Stimulated activated naive CD8-positive, alpha-beta T cell treated with anti-CD3 and anti-CD28 coated beads, Interleukin-15, Interleukin-2, amounts not matched to agents 100 U/mL and 50 U/mL, for 24 hours (primary cell): ENCODE data around the gene ZNF91.
"Not testable (repeated sequence)": the region's sequence is repeated elsewhere in the genome, so short reads cannot be mapped to it uniquely, and the experiment has no call there.

ENCODE experiments used
- ATAC-seq: fragments of 150-1000 bp; cut with Tn5 transposase; one replicate; pipeline ENCODE4 v1.10.0; 2021
- DNase-seq: peaks from one replicate; pipeline ENCODE4 v3.0.0; 2021

The ZNF91 gene

DNA sequence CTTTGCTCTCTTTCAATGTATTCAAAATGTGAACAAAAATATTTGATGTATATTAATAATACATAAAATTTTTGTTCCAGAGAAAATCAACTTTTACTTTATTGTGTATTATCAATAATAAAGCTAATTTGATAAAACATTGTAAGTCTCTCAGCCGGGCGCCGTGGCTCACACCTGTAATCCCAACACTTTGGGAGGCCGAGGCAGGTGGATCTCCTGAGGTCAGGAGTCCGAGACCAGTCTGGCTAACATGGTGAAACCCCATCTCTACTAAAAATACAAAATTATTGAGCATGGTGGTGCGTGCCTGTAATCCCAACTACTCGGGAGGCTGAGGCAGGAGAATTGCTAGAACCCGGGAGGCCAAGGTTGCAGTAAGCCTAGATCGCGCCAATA, 449 bp upstream of the ZNF91 start:
- not testable (repeated sequence) for ATAC-seq, DNase-seq

DNA sequence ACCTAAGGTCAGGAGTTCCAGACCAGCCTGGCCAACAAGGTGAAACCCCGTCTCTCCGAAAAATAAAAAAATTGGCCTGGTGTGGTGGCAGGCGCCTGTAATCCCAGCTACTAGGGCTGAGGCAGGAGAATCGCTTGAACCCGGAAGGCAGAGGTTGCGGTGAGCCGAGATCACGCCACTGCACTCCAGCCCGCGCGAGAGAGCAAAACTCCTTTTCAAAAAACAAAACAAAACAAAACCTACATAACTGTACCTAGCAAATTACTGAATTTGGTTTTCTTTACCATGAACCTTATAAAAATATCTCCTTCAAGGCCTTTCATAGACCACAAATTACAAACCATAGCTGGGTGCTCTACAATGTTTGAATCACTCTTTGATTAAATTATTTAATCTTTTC, 760 bp downstream of the ZNF91 start:
- peak; percentile 47 for DNase-seq
- no peak for ATAC-seq

DNA sequence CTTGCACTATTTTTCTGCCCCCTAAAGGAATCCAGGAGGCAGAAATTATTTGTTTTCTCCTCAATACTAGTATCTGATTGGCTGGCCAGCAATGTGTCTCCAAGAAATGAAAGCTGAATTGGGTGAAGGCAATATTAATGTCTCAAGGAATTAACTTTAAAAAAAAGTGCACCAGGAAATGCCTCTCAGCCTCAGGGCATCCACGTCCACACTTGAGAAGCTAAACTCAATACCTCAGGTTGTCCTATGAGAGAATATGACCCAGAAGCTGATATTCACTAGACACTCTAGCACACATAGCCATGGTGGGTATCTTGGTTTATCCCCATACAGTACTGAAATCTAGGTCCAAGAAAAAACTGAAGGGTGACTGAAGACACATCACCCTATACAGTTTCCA, 2.1 kb downstream of the ZNF91 start:
- DNase-seq = no peak
- ATAC-seq = no peak

DNA sequence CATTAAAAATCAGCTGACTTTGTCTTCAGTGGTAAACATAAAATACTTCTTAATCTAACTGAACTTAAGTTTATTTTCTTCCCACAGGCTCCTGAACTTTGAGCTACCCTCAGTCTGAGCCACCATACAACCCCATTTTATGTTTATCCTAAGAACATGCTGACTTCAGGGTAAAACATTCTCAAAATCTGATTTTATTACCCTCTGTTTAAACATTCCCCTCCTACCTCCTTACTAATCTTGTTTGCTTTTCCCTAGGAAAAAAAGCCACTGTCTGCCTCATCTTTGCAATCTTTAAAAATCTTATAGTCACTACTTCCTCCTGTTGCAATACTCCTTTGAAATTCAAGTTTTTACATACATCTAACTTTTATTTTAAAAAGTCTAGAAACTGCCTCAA, 4.0 kb downstream of the ZNF91 start:
- DNase-seq (no peak), ATAC-seq (no peak)

DNA sequence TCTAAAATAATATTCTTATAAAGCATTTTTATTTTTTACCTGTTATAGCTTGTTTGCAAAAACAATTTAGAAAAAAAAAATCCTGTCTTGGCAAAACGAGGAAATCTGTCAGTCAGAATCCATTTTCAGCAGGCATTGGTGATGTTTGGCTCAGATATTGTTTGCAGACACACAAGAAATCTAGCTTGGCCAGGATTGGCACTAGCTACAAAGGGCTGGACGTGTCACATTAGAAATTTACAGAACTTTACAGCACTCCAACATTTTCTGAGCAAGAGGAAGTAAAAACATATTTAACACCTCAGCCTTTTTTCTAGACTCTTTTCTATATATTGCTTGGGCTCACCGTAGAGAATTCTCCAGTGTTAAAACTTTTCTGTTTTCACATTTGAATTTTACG, 9.9 kb downstream of the ZNF91 start:
- DNase-seq (no peak), ATAC-seq (no peak)

DNA sequence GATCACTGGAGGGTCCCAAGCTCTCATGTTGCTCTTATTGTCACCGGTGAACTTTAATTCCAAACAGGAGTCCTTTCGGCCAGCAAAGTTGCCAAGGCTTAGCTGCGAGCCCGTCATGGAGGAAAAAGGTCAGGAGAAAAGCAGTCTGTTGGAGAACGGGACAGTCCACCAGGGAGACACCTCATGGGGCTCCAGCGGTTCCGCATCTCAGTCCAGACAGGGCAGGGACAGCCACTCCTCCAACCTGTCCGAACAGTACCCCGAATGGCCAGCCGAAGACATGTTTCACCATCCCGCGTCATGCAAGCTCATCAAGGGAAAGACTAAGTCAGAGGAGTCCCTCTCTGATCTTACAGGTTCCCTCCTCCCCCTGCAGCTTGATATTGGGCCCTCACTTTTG, 10.4 kb downstream of the ZNF91 start:
- DNase-seq (no peak), ATAC-seq (no peak)

DNA sequence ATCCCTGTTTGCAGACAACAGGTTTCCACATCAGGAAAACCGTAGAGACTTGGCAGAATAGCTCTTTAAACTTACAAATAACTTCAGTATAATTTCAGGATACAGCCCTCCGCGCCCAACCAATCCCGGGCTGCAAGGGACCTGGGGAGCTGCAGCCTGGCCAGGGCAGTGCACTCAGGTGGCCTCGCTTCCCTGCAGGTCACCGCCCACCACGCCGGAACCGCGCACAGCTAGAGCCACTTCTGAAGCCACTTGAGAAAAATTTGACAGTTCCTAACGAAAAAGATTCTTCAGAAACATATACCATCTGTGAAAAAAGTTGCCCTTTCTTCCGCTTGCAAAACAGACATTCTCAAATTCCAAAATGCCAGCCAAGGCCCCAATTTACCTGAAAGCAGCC, 11.1 kb downstream of the ZNF91 start:
- ATAC-seq (no peak), DNase-seq (no peak)

DNA sequence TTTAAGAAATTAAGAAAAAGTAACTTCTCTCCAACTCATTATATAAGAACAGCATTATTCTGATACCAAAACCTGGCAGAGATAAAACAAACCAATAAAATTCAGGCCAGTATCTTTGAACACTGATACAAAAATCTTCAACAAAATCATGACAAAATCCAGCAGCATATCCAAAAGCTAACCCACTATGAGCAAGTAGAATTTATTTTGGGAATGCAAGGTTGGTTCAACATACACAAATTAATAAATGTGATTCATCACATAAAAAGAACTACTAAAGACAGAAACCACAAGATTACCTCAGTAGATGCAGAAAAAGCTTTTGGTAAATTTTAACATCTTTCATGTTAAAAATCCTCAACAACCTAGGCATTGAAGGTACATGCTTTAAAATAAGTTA, 12.3 kb downstream of the ZNF91 start:
- ATAC-seq (no peak), DNase-seq (no peak)

DNA sequence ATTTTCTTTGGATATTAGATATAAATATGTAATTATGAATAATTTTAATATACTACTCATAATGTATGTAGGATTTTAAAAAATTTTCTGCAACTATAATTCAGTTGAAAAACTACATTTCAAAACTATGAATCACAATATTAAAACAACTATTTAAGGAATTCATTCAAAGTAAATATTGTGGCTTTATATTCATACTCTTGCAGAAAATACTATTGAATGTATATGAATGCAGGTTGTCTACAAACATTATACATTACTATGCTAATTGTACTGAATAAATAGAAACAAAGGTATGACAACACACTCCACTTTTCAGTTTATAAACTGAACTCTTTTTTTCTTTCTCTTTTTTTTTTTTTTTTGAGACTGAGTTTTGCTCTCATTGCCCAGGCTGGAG, 14.2 kb downstream of the ZNF91 start:
- DNase-seq = no peak

DNA sequence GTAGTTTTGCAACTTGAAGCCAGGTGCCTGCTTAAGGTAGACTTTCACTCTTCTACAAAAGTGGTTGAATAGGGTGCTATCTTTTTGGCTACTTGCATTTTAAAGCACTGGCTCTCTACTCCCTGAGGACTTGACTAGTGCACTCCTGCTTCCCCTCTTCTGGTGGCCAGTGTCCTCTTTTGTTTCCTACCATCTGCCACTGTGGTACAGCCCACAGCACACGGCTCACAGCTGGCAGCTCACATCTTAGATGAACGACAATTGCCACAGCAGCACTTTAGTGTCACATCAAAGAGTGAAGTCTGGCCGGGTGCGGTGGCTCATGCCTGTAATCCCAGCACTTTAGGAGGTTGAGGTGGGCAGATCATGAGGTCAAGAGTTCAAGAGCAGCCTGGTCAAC, 15.6 kb downstream of the ZNF91 start:
- not testable (repeated sequence) for DNase-seq, ATAC-seq

More for the DNA sequence above, 14.2 kb downstream of the ZNF91 start:
- ATAC-seq = no peak

DNA sequence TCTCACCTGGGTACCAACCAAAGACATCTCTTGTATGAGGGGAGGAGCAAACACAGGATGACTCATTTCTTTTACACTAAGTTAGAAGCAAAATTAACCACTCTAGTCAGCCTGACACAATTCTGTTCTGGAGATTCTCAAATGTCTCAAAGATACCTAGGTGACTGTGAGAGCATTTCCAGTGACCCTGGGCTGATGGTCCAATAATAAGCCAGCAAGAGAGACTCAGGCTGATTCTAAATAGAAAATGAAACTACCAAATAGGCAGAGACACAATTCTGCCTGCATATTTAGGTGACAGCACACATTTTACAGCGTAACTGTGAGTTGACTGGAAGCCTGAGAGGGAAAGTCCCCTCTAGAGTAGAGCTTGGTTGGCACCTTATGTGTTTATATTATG, 16.3 kb downstream of the ZNF91 start:
- peak; percentile 28 for ATAC-seq
- DNase-seq = no peak

DNA sequence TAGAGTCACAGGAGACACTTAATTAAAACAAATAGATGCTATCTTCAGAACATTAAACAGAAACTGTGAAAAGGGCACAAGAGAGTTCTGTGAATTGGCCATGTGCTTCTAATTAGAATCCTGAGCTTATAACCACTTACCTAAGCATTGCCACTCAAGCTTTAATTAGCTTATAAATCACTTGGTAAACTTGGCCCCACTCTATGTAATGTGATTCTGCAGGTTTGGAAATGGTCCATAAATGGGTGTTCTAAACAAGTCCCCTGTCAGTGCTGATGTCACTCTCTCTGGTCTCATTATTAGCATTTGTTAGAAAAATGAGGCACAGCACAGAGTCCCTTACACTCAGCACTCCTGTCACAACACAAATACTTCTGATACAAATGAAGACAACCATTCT, 18.0 kb downstream of the ZNF91 start:
- DNase-seq = no peak

DNA sequence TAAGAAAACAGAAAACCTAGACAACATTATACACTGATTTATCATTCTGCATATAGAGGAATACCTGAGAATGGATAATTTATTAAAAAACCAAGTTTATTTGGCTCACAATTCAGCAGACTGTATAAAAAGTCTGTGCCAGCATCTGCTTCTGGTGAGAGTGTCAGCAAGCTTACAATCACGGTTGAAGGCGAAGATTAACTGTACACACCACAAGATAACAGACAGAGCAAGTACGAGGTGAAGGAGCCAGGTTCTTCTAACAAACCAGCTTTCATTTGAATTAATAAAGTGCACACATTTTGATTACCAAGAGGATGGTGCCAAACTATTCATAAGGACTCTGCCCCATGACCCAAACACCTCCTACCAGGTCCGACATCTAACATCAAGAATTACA, 28.8 kb downstream of the ZNF91 start:
- no peak for DNase-seq

More for the DNA sequence above, 18.0 kb downstream of the ZNF91 start:
- ATAC-seq = no peak

DNA sequence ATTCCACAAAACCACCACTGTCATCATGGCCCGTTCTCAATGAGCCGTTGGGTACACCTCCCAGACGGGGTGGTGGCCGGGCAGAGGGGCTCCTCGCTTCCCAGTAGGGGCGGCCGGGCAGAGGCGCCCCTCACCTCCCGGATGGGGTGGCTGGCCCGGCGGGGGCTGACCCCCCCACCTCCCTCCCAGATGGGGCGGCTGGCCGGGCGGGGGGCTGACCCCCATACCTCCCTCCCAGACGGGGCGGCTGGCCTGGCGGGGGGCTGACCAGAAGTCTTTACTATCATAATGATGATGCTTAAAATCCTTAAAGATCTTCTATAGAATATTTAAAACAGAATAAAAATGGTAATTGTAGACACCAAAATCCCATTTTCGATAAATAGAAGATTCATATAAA, 29.2 kb downstream of the ZNF91 start:
- not testable (repeated sequence) for DNase-seq, ATAC-seq

More for the DNA sequence above, 28.8 kb downstream of the ZNF91 start:
- no peak for ATAC-seq

DNA sequence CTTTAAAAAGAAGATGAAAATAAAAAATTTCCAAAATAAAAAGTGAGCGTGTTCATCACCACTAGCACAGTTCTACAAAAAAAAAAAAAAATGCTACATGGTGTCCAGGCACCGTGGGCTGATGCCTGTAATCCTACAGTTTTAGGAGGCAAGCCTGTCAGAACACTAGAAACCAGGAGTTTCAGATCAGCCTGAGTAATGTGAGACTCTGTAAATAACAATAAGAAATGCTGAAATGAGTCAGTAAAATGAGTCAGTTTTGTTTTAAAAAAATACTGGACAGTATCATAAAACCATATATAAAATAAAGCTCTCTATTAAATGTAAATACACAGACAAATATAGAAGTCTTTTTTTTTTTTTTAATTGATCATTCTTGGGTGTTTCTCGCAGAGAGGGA, 30.0 kb downstream of the ZNF91 start:
- no peak for DNase-seq
- ATAC-seq = no peak

DNA sequence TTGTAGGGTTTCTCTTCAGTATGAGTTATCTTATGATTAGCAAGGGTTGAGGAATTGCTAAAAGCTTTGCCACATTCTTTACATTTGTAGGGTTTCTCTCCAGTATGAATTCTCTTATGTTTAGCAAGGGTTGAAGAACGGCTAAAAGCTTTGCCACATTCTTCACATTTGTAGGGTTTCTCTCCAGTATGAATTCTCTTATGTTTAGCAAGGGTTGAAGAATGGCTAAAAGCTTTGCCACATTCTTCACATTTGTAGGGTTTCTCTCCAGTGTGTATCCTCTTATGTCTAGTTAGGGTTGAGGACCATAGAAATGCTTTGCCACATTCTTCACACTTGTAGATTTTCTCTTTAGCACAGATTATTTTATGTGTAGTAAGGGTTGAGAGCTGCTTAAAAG, 33.4 kb downstream of the ZNF91 start:
- ATAC-seq, DNase-seq: not testable (repeated sequence)

DNA sequence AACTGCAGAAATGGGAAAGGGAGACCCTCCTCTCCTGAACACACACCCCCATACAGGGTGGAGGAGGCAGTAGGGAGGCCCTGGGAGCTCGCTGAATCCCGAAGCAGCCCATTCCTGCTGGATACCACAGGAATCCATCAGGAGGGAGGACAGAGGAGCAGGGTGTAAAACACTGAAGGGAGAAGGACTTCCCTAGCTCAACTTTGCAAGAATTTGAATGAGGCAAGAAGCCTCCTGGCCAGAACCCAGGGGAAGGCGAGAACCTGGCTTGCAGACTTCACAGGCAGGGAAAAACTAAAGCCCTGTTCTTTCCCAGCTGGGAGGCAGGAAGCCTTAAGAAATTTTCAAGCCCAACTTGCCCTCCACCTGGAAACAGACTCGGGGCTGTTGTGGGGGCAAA, 43.5 kb downstream of the ZNF91 start:
- no peak for DNase-seq
- ATAC-seq = no peak

DNA sequence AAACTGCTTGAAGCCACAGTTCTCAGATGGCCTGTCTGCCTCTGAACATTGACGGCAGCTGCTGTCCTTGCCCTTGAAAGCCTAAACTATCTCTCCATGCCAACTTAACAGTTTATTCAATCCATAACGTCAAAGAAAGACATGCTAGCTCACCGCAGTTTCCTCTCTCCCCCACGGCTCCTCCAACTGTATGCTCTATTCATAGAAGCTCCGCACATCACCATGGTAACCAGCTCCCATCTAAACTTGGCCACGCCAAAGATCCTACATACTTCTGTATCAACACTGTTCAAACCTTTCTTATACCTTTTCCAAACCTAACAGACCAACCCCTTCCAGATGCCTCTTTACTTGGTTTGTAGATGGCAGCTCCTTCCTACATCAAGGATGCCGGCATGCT, 48.6 kb downstream of the ZNF91 start:
- no peak for DNase-seq
- no peak for ATAC-seq

DNA sequence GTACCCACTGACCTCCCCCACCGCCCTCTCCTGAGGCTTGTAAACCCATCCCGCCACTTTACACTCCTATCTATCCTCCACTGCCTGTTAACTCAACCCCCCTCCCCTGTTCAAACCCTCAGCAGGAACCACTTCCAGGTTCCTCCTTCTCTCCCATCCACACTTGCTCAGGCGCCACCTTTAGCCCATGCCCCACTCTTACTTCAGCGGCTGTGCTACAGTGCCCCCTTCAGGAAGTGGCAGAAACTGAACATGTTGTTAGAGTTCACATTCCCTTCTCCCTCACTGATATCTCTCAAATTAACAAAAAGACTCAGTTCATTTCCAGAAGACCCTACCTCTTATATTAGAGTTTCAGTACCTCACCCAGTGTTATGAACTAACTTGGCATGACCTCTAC, 49.4 kb downstream of the ZNF91 start:
- ATAC-seq (no peak), DNase-seq (no peak)

DNA sequence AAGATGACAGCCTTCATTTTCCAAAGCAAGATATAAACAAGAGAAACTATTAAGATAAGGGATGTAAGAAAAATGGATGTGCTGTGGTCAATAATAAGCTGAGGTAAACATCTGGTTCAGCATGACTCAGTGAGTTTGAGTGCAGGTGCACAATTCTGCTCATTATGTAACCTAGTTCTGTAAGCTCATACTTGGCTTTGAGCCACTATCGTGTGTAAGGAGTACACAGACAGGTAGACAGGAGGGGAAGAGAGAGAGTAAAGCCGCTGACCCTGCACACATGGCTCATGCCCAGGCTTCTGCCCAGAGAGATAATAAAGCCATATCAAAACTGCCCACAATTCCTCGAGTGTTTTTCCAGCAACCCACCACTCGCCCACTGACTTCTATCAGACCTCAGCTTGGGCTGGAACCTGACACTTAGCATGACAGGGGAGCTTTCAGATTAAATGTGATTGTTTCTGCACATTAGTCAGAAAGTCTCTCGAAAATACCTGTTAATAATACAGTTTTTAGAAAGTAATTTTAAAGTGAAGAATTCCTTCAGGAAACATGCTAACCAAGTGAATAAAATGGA, 51.7 kb downstream of the ZNF91 start:
- no peak for DNase-seq
- ATAC-seq = no peak

DNA sequence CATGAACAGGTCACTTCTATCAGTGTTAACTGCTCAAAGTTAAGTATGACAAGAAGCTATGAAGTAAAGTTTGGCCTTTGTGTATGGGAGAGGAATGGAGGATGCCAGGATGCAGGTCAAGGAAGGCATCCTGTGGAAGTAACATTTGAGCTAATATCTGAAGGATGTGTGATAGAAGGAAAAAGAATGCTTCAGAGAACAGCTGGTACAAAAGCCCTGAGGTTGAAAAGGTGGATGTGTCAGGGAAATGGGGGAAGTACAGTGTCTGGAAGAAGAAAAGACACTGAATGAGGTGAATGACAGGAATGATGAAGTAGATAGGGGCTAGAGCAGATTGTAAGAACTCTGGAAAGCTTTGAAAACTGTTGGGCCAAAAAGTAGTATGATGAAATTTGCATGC, 67.1 kb downstream of the ZNF91 start:
- no peak for DNase-seq
- no peak for ATAC-seq

DNA sequence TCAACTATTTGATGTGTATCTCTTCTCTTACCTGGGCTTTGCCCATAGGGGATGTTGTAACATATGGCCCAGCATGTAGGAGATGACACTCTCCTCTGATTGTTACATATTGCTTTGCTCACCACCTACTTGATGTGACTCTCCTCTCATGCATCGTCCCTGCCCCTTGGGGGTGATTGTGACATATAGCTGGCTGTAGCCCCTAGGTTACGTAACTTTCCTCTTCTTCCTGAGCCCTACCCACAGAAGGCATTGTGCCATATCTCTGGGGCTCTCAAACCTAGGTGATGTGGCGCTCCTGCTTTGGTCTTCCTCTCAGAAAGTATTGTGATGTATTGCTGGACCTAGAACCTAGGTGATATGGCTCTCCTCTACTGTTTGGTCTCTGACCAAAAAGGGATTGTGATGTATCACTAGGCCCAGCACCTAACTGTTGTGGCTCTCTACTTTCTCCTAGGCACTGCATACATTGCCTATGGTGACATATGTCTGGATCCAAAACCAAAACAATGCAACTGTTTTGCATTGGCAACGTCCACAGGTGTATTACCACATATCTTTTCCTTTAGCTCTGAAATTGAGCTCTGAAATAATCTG, 73.2 kb downstream of the ZNF91 start:
- no peak for ATAC-seq
- DNase-seq = no peak

DNA sequence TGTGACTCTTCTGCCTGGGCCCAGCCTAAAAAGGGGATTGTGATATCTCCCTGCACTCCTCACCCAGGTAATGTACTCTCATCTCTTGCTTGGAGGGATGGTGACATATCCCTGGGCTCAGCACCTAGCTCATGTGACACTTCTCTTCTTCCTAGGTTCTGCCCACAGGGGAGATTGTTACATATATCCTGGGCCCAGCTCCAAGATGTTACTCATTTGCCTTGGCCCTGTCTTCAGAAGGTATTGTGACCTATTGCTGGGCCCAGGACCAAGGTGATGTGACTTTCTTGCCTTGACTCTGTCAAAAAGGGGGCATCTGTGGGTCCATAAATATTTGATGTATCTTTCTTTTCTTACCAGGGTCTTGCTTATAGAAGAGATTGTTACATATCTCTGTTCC, 73.9 kb downstream of the ZNF91 start:
- DNase-seq, ATAC-seq: not testable (repeated sequence)

DNA sequence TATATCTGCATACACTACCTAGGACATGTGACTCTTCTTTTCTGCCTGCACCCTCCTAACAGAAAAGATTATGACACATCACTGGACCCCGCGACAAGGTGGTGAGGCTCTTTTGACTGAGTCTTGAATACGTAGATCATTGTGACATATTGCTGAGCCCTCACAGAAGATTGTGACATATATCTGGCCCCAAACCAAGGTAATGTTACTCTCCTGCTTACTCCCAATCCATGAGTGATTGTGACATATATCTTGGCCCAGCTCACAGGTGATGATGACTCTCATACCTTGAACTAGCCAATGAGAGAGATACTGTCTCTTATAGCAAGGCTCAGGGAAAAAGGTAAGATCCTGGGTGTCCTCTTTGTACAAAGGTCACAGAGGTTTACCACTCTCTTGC, 75.7 kb downstream of the ZNF91 start:
- DNase-seq, ATAC-seq: not testable (repeated sequence)
